Ascending aorta (tissue), 2 donors: ENCODE data around the gene USP10. TPM values are rescaled to one million over a fixed set of nuclear protein-coding genes. Genes with fewer than 3 reads are reported as not detected.

Source experiments
- DNase-seq, 2 donors: peaks; one replicate each; pipeline ENCODE4 v3.0.0-alpha.2; 2019; ENCODE audit warnings: low spot score in 2 of 2
- H3K27ac ChIP-seq, 2 donors: fragments of 200-600 bp; sonication (generic); one replicate each; pipeline ENCODE4 v1.5.1; 2016 to 2017; ENCODE audit warnings: mild to moderate bottlenecking in 1 of 2
- H3K27me3 ChIP-seq: fragments of 200-600 bp; sonication (generic); one replicate; pipeline ENCODE4 v1.5.1; 2017
- H3K36me3 ChIP-seq, 2 donors: fragments of 200-600 bp; sonication (generic); one replicate each; pipeline ENCODE4 v1.5.1; 2016
- H3K4me1 ChIP-seq, 2 donors: fragments of 200-600 bp; sonication (generic); one replicate each; pipeline ENCODE4 v1.5.1; 2016 to 2017; ENCODE audit warnings: mild to moderate bottlenecking in 1 of 2
- H3K4me3 ChIP-seq, 2 donors: fragments of 200-600 bp; sonication (generic); one replicate each; pipeline ENCODE4 v1.5.1; 2016 to 2017; ENCODE audit warnings: mild to moderate bottlenecking in 1 of 2
- H3K9me3 ChIP-seq, 2 donors: fragments of 200-600 bp; sonication (generic); one replicate each; pipeline ENCODE4 v1.5.1; 2016
- intact Hi-C: fragments of 100-400 bp; cut with DNase I; formaldehyde crosslinking; loops from one replicate; pipeline ENCODE4 v1.15.1; 2023
- total RNA-seq: library from RNA; depleted of rRNA; stranded (reverse); fragments of >200 nt; gene quantifications from one replicate; pipeline ENCODE4 v1.1.0, GENCODE V29; 2016
- TF ChIP-seq, protein P1 (sequence below), 3 experiments: fragments of 200-600 bp in 2 of 3; fragments of 450-650 bp in 1 of 3; sonication (generic) in 2 of 3; IDR thresholded peaks; one replicate each; pipeline ENCODE4 v1.5.1; 2016 to 2019; ENCODE audit warnings: antibody characterized with exemption in 3 of 3, mild to moderate bottlenecking in 1 of 3, moderate library complexity in 1 of 3

The USP10 gene
- total RNA-seq, 1 donor from 2014 or later: 27.8 TPM

DNA sequence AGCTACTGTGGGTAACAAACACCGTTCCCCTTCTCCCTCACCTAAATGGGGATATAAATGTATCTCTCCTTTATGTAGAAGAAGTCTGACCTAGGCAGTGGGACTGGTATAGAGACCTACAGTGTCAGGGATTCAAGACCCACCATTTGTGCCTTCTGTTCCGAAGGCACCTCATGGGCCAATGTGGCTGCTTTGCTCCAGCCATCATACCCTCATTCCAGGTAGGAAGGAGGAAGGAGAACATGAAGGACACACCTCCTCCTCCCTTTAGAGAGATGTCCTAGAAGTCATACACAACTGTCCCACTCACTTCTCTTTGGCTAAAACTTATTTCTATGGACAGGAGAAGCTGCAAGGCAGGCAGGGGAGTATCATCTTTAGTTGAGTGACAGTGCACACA is 111.7 kb downstream of the USP10 start:
- Histone ChIP-seq H3K4me1 (no peaks in the 10 kb centered on the region), H3K27ac (no peak overlapping the region), H3K36me3 (no peaks in the 10 kb centered on the region), H3K27me3 (no peaks in the 10 kb centered on the region), H3K4me3 (no peak overlapping the region), H3K9me3 (no peaks in the 10 kb centered on the region)
- DNase-seq: no peak
- intact Hi-C loops: no loop called here
- TF ChIP-seq, protein P1, sequence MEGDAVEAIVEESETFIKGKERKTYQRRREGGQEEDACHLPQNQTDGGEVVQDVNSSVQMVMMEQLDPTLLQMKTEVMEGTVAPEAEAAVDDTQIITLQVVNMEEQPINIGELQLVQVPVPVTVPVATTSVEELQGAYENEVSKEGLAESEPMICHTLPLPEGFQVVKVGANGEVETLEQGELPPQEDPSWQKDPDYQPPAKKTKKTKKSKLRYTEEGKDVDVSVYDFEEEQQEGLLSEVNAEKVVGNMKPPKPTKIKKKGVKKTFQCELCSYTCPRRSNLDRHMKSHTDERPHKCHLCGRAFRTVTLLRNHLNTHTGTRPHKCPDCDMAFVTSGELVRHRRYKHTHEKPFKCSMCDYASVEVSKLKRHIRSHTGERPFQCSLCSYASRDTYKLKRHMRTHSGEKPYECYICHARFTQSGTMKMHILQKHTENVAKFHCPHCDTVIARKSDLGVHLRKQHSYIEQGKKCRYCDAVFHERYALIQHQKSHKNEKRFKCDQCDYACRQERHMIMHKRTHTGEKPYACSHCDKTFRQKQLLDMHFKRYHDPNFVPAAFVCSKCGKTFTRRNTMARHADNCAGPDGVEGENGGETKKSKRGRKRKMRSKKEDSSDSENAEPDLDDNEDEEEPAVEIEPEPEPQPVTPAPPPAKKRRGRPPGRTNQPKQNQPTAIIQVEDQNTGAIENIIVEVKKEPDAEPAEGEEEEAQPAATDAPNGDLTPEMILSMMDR (IDR thresholded peaks at IDR 0.05): no peak

DNA sequence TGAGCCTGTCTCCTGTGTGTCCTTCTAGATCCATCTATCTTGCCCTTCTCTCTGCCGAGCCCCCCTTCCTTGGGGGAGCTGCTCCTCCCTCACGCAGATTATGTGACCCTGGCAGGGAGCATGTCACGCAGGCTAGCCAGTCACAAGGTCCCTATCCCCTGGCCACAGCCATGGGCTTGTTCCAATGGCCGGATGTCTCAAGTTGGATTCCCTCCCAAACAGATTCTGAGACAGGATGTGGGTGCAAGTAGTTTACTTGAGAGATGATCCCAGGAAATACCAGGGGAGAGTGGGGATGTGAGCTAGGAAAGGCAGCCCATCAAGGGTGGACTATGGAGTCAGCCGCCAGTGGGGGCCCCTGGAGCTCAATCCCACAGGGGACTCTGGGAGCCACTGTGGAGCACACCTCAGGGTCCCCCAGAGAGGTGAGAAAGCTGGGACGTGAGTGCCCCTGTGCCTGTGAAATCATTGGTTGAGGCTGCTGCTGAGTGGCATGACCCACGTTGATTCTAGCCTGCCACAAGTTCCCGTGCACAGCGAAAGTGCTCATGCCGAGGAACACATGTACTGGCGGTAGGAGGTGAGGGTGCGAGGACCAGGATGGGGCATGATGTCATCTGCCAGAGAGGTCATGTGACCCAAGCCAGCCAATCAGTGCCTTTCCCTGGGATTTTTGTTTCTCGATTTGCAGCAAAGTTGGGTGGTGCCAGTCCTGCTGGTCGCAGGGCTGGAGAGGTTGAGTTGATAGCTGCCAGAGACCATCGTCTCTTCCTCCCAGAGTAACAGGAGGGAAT is 113.5 kb downstream of the USP10 start:
- H3K9me3 ChIP-seq: no peaks in the 10 kb centered on the region
- H3K27ac ChIP-seq: no peak overlapping the region
- TF ChIP-seq, protein P1 (IDR thresholded peaks at IDR 0.05): no peak
- no peaks in the 10 kb centered on the region for H3K36me3 ChIP-seq
- no peaks in the 10 kb centered on the region for H3K27me3 ChIP-seq
- DNase-seq: no peak
- intact Hi-C loops: no loop called here
- H3K4me3 ChIP-seq: no peak overlapping the region
- H3K4me1 ChIP-seq: no peaks in the 10 kb centered on the region

DNA sequence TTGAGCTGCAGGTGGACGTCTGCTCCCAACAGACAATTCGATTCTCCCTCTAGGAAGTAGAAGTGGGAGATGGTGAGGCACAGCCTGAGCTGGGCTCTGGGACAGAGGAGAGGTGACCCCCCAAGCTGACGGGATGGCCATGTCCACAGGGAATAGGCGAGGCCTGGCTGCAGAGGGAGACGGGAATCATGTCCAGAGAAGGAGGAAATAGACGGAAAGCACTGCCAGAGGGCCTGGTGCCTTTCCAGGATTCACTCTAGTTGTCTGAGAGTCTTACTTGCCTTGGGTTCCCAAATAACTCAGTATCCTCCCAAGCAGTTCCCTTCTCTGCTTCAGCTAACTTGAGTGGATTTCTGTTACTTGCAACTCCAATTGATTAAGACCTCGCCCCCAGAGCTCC is 115.7 kb downstream of the USP10 start:
- no peak for DNase-seq
- TF ChIP-seq, protein P1 (IDR thresholded peaks at IDR 0.05): no peak
- Histone ChIP-seq H3K36me3 (no peaks in the 10 kb centered on the region), H3K4me3 (no peak overlapping the region), H3K4me1 (peaks cover 4 to 11% of the 10 kb centered on the region in 2 donors), H3K27me3 (no peaks in the 10 kb centered on the region), H3K27ac (no peak overlapping the region), H3K9me3 (no peaks in the 10 kb centered on the region)
- intact Hi-C loops: no loop called here

DNA sequence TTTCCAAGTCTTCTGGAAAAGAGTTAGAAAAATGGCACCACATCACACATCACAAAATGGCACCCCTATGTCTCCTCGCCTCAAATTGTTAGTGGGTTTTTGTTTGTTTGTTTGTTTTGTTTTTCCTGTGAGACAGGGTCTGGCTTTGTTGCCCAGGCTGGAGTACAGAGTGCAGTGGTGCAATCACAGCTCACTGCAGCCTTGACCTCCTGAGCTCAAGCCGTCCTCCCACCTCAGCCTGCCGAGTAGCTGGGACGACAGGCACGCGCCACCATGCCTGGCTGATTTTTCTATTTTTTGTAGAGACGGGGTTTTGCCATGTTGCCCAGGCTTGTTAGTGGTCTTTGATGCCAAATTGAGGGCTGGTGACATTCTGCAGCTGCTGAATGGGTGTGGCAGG is 116.2 kb downstream of the USP10 start:
- TF ChIP-seq, protein P1 (IDR thresholded peaks at IDR 0.05): no peak
- Histone ChIP-seq H3K4me3 (no peak overlapping the region), H3K4me1 (peaks cover 4 to 11% of the 10 kb centered on the region in 2 donors), H3K27ac (no peak overlapping the region), H3K36me3 (no peaks in the 10 kb centered on the region), H3K27me3 (no peaks in the 10 kb centered on the region), H3K9me3 (no peaks in the 10 kb centered on the region)
- intact Hi-C loops: no loop called here
- no peak for DNase-seq

DNA sequence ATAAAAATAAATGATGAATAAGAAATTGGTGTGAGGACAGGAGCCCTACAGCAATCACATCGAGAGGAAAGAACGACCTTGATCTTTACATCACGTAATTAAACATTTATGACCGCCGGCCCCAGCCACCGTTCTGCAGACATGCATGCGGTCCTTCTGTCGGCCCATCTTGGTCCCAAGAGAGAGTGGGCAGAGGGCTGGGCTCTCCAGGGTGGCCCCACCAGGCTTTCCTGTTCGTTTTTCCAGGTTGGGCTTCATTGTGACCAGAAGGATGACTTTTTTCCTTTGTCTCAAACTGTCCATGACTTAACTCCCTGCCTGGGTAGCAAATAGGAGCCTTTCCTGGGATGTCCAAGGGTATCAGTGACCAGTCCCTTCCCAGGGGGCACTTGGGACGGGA is 116.7 kb downstream of the USP10 start:
- Histone ChIP-seq H3K9me3 (no peaks in the 10 kb centered on the region), H3K4me3 (no peak overlapping the region), H3K4me1 (peaks cover 4 to 11% of the 10 kb centered on the region in 2 donors), H3K27ac (no peak overlapping the region), H3K36me3 (no peaks in the 10 kb centered on the region), H3K27me3 (no peaks in the 10 kb centered on the region)
- TF ChIP-seq, protein P1 (IDR thresholded peaks at IDR 0.05): no peak
- DNase-seq: no peak
- intact Hi-C loops: no loop called here
